Measurements from ENCODE around the gene REC114. TPM values are rescaled to one million over a fixed set of nuclear protein-coding genes. Genes with fewer than 3 reads are reported as not detected.

REC114 gene
- total and polyA plus RNA-seq, 2 donors (not counting 3 experiments of a cell fraction or from before 2014, with no cell fraction given): not detected

DNA sequence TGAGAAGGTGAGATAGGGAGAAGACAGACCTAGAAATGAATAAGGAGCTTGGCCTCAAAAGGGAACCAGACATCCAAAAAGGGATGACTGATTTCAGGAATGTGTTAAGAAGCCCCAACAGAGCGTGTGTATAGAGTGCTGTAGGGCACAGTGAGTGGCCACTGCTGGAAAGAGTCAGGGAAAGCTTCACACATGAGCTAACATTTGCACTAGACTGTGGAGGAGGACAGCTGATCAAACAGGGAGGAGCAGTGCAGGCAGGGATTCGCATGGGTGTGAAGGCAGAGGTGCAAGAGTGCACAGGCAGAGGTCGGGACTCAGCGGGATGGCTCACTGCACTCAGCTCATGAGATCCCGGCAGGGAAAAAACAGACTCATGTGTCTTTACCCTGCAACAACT is 128.4 kb downstream of the REC114 start:
- H2AFZ ChIP-seq (ENCODE audit: low read depth, low read length): no peak overlapping the region
- FAIRE-seq (no peak), DNase-seq (ENCODE audit: low read depth, low spot score) (no peak)
- H3K9me3 ChIP-seq (replicated peaks; ENCODE audit: control insufficient read depth, insufficient read depth, low read length): no peaks in the 10 kb centered on the region
- dilution Hi-C loops (cut with MboI; ENCODE audit: extremely low pct_ligation_motif_present, low sequenced_read_pairs) (no loop called here), intact Hi-C loops (cut with micrococcal nuclease) (no loop called here)
- CTCF ChIA-PET: interaction anchor here (1.0 to 4.1 kb wide), 4 partner anchors 11 to 106 kb away, joined by 3 to 27 read pairs (median 4); partner anchors contain the start of gene NPTN
- POLR2A ChIA-PET: no interaction called here
- no peaks in the 10 kb centered on the region for H3K27me3 ChIP-seq (ENCODE audit: control insufficient read depth in 2 of 2, insufficient read depth in 2 of 2, low read length in 2 of 2)
- no peaks in the 10 kb centered on the region for H3K9me1 ChIP-seq (replicated peaks; ENCODE audit: control insufficient read depth, extremely low read depth, insufficient read depth, low read length)
- no peak overlapping the region for H3K4me3 ChIP-seq (replicated peaks in 1 of 3; ENCODE audit: insufficient read depth in 1 of 3, low read depth in 1 of 3, low read length in 3 of 3)
- no peaks in the 10 kb centered on the region for H4K20me1 ChIP-seq (replicated peaks; ENCODE audit: control insufficient read depth, extremely low read depth, insufficient read depth, low read length)
- H3K79me2 ChIP-seq (ENCODE audit: control insufficient read depth, insufficient read depth, low read length): no peaks in the 10 kb centered on the region
- H3K36me3 ChIP-seq (ENCODE audit: control insufficient read depth in 2 of 2, extremely low read depth in 1 of 2, insufficient read depth in 2 of 2, low read length in 2 of 2): peaks cover 12 to 30% of the 10 kb centered on the region in 2 experiments
- no peak overlapping the region for H3K27ac ChIP-seq (ENCODE audit: insufficient read depth, low read depth, low read length)
- no TSS peak for BruUV-seq (replicated peaks)
- no peak overlapping the region for H3K4me2 ChIP-seq (ENCODE audit: insufficient read depth, low read length)
- no peak overlapping the region for H3K9ac ChIP-seq (replicated peaks; ENCODE audit: extremely low read depth, insufficient read depth, low read length)
- H3K4me1 ChIP-seq (ENCODE audit: control insufficient read depth, extremely low read depth, insufficient read depth, low read length): peaks cover 13% of the 10 kb centered on the region
- TF ChIP-seq JUN (IDR thresholded peaks at IDR 0.05; ENCODE audit: borderline replicate concordance, insufficient read depth, insufficient read length, low read depth): no peak
- TF ChIP-seq POLR2AphosphoS5 (IDR thresholded peaks at IDR 0.05; ENCODE audit: insufficient read depth, low read depth, low read length): no peak

DNA sequence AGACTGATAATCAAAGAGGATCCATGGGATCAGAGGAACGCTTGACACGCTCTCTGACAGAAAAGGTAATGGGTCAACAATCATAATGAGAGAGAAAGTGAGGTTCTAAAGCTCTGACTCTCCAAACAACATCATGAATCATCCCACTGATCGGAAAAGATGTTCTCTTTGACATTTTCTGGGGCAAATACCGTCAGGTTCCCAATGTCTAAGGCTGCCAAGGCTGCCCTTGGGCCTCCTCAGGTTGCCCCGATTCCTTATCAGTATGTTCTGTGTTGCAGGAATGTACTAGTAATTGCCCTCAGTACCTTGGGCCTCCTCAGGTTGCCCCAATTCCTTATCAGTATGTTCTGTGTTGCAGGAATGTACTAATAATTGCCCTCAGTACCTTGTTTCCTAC is 129.3 kb downstream of the REC114 start:
- Histone ChIP-seq H3K4me1 (ENCODE audit: control insufficient read depth, extremely low read depth, insufficient read depth, low read length) (peaks cover 13% of the 10 kb centered on the region), H3K9me1 (replicated peaks; ENCODE audit: control insufficient read depth, extremely low read depth, insufficient read depth, low read length) (no peaks in the 10 kb centered on the region), H3K4me3 (replicated peaks in 1 of 3; ENCODE audit: insufficient read depth in 1 of 3, low read depth in 1 of 3, low read length in 3 of 3) (no peak overlapping the region), H3K4me2 (ENCODE audit: insufficient read depth, low read length) (no peak overlapping the region), H3K9me3 (replicated peaks; ENCODE audit: control insufficient read depth, insufficient read depth, low read length) (no peaks in the 10 kb centered on the region), H3K79me2 (ENCODE audit: control insufficient read depth, insufficient read depth, low read length) (no peaks in the 10 kb centered on the region), H3K27me3 (ENCODE audit: control insufficient read depth in 2 of 2, insufficient read depth in 2 of 2, low read length in 2 of 2) (no peaks in the 10 kb centered on the region), H3K27ac (ENCODE audit: insufficient read depth, low read depth, low read length) (no peak overlapping the region), H3K9ac (replicated peaks; ENCODE audit: extremely low read depth, insufficient read depth, low read length) (no peak overlapping the region), H2AFZ (ENCODE audit: low read depth, low read length) (no peak overlapping the region), H3K36me3 (ENCODE audit: control insufficient read depth in 2 of 2, extremely low read depth in 1 of 2, insufficient read depth in 2 of 2, low read length in 2 of 2) (peaks cover 12 to 30% of the 10 kb centered on the region in 2 experiments), H4K20me1 (replicated peaks; ENCODE audit: control insufficient read depth, extremely low read depth, insufficient read depth, low read length) (no peaks in the 10 kb centered on the region)
- dilution Hi-C loops (cut with MboI; ENCODE audit: extremely low pct_ligation_motif_present, low sequenced_read_pairs): no loop called here
- TF ChIP-seq POLR2AphosphoS5 (IDR thresholded peaks at IDR 0.05; ENCODE audit: insufficient read depth, low read depth, low read length) (no peak), GATA2 (IDR thresholded peaks at IDR 0.05; ENCODE audit: insufficient read depth, insufficient read length, low read depth, low read length) (no peak), EZH2 (IDR thresholded peaks at IDR 0.05; ENCODE audit: borderline replicate concordance, low read depth, low read length, severe bottlenecking) (no peak), JUN (IDR thresholded peaks at IDR 0.05; ENCODE audit: borderline replicate concordance, insufficient read depth, insufficient read length, low read depth) (no peak), MYC (IDR thresholded peaks at IDR 0.05; ENCODE audit: low read depth, low read length) (no peak), FOS (IDR thresholded peaks at IDR 0.05; ENCODE audit: borderline replicate concordance, insufficient read depth, low read length) (no peak), POLR2A (IDR thresholded peaks at IDR 0.05; ENCODE audit: low read depth, low read length) (no peak)
- TF ChIP-seq, protein P1, sequence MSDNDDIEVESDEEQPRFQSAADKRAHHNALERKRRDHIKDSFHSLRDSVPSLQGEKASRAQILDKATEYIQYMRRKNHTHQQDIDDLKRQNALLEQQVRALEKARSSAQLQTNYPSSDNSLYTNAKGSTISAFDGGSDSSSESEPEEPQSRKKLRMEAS (IDR thresholded peaks at IDR 0.05; ENCODE audit: insufficient read depth, insufficient read length): no peak
- TF ChIP-seq, protein P2, sequence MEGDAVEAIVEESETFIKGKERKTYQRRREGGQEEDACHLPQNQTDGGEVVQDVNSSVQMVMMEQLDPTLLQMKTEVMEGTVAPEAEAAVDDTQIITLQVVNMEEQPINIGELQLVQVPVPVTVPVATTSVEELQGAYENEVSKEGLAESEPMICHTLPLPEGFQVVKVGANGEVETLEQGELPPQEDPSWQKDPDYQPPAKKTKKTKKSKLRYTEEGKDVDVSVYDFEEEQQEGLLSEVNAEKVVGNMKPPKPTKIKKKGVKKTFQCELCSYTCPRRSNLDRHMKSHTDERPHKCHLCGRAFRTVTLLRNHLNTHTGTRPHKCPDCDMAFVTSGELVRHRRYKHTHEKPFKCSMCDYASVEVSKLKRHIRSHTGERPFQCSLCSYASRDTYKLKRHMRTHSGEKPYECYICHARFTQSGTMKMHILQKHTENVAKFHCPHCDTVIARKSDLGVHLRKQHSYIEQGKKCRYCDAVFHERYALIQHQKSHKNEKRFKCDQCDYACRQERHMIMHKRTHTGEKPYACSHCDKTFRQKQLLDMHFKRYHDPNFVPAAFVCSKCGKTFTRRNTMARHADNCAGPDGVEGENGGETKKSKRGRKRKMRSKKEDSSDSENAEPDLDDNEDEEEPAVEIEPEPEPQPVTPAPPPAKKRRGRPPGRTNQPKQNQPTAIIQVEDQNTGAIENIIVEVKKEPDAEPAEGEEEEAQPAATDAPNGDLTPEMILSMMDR (IDR thresholded peaks at IDR 0.05; ENCODE audit: extremely low read depth in 1 of 2, insufficient read depth in 1 of 2, low read depth in 1 of 2, low read length in 2 of 2): no peak
- POLR2A ChIA-PET: no interaction called here
- CTCF ChIA-PET: interaction anchor here (1.3 to 4.1 kb wide), 3 partner anchors 12 to 63 kb away, joined by 3 to 27 read pairs (median 5); partner anchors contain the start of gene NPTN
- FAIRE-seq (no peak), DNase-seq (ENCODE audit: low read depth, low spot score) (no peak)
- no TSS peak for BruUV-seq (replicated peaks)
- intact Hi-C loops (cut with micrococcal nuclease): no loop called here
